ENCODE data around the gene POLN.

GRCh38 chr4:2186865-2187172 lies 55.1 kb downstream of the POLN start:
- TF ChIP-seq CTCF (conservative IDR thresholded peaks at IDR 0.05; ENCODE audit: low read length) (no peak), EZH2phosphoT487 (IDR thresholded peaks at IDR 0.05; ENCODE audit: borderline replicate concordance) (no peak)

Data from Loucy (cell line).